Hypothalamus (tissue), 51 donors: ENCODE results near the gene HGFAC.
"Not testable (repeated sequence)": the region's sequence is repeated elsewhere in the genome, so short reads cannot be mapped to it uniquely, and the experiment has no call there.

ENCODE experiments used
- DNase-seq, 51 donors: peaks; one replicate each; lab custom pipeline; 2025; lab: John Stamatoyannopoulos, UW

HGFAC gene

GRCh38 chr4:3410401-3411135 lies 31.2 kb upstream of the HGFAC start:
- DNase-seq: no peak

DNA sequence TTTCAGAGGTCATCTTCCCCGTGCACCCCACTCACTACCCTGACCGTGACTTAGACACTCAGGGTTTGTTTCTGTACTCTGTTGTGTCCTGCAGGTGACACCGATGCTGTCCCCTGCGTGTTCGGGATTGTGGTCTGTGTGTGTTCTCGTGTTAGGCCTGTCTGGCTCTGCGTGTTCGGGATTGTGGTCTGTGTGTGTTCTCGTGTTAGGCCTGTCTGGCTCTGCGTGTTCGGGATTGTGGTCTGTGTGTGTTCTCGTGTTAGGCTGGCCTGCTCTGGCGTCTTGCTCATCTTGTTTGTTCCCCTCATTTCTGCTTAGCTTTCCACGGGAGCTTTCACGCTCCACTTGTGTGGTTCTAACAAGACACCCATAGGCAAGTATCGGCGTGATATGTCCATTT lies 30.6 kb upstream of the HGFAC start:
- not testable (repeated sequence) for DNase-seq

DNA sequence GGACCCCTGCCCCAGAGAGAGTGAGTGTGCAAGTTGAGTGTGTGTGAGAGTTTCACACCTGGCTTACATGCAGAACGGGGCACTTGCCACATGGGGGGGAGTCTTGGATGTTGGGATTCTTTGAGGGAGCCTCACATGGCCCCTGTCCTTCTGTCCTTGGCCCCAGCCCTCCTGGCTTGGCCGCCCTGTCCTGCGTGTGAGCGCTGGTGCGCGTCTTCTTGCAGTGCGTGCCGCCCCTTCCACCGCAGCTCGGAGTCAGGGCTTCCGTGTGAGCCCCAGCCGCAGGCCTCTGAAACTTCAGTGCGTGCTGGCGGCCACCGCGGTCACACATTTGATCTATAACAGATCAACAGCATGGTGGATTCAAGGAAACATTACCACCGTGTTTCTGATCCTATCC lies 30.1 kb upstream of the HGFAC start:
- DNase-seq: no peak

DNA sequence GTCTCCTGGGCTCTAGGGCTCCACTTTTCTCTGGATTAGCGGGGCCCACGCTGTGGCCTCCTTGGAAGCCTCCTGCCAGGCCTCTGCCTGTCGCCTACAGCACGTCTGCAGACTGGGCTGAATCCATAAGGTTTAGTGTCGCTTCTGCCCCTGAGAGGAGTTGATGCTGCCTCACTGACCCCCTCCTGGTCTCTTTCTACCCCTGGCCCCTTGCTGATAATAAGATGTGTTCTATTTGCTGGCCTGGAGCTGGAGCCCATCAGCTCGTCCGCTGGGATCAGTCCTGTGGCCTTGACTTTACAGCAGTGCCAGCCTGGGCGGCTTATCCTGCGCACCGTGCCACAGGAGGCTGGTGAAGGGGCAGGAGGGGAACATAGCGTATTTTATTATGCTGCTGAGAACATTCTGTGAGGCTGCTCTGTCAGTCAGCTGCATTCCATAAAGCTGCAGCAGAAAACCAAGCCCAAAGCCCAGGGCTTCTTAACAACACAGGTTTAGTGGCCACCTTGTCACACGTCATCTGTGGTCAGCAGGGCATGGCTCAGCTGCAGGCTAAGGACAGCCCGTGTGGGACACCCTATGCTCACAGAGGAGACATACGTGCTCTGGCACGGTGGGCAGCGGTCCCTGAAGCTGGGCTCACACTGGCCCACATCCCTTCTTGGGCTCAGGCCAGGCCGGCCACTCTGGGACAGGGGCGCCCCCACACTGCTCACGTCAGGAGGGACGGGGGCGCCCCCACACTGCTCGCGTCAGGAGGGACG lies 29.3 kb upstream of the HGFAC start:
- DNase-seq: no peak

DNA sequence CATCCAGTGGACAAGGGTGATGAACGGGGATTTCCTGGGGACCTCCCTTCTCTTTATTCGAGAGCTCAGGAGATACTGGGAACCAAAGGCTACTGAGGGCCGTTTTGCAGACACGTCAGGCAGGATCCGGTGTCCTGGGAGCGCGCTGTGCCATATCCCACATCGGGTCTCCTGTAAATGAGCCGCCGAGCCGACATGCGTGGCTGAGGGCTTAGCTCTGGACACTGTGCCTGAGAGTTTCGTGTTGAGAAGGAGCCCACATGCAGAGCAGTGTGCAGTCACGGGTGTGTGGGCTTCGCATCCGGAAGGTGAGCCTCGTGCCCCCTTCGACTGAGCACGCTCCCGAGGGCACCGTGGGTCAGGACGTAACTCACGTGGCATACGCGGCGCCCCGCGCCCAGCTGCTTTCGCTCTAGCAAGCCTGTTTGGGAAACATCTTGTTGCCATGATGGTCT lies 28.5 kb upstream of the HGFAC start:
- DNase-seq: no peak

- no peak for DNase-seq
Measured at GRCh38 chr4:3413675-3414420, 27.9 kb upstream of the HGFAC start.

DNA sequence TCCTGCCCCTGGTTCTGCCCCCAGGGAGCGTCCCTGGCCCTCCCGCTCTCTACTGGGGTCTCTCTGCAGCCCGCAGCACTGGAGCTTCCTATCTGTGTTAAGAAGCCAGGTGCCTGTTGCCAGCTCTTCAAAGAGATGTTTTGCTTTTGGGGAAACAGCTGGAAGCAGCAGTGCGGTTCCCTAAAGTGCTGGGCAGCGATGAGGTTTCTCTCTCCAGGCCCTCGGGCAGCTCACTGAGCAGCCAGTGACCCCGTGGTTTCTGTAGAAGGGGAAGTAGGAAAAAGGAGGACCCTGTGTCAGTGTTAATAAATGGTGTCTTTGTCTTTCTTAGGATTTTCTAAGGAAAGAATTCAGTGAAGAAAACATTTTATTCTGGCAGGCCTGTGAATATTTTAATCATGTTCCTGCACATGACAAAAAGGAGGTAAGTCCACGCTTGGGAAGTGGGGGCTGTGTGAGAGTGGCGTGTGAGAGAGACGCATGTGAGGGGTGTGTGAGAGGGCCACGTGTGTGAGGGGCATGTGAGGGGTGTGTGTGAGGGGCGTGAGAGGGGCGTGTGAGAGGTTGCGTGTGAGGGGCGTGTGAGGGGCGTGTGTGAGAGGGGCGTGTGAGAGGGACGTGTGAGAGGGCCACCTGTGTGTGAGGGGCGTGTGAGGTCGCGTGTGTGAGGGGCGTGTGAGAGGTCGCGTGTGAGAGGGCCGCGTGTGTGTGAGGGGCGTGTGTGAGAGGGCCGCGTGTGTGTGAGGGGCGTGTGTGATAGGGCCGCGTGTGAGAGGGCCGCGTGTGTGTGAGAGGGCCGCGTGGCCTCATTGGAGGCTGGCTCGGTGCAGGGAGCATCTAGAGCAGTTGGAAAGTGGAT lies 27.1 kb upstream of the HGFAC start:
- DNase-seq: peak in 6 of 51 donors; percentile 16 to 42 (median 23)

GRCh38 chr4:3415471-3416141 lies 26.2 kb upstream of the HGFAC start:
- peak in 3 of 51 donors; percentile 17 to 23 (median 19) for DNase-seq

GRCh38 chr4:3416270-3416669 lies 25.5 kb upstream of the HGFAC start:
- DNase-seq: no peak

DNA sequence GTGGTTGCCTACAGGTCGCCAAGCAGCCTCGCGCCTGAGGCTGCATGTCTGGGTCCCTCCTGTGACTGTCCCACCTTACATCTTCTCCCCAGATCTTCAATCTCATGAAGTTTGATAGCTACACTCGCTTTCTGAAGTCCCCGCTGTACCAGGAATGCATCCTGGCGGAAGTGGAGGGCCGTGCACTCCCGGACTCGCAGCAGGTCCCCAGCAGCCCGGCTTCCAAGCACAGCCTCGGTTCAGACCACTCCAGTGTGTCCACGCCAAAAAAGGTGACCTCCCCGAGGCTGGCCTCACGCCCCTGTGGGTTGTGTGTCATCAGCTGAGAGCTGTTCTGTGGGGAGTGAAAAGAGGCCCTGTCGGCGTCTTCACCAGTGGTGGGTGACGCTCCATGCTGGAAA lies 24.9 kb upstream of the HGFAC start:
- no peak for DNase-seq

GRCh38 chr4:3417448-3417847 lies 24.3 kb upstream of the HGFAC start:
- no peak for DNase-seq

GRCh38 chr4:3418029-3418762 lies 23.6 kb upstream of the HGFAC start:
- DNase-seq: no peak

DNA sequence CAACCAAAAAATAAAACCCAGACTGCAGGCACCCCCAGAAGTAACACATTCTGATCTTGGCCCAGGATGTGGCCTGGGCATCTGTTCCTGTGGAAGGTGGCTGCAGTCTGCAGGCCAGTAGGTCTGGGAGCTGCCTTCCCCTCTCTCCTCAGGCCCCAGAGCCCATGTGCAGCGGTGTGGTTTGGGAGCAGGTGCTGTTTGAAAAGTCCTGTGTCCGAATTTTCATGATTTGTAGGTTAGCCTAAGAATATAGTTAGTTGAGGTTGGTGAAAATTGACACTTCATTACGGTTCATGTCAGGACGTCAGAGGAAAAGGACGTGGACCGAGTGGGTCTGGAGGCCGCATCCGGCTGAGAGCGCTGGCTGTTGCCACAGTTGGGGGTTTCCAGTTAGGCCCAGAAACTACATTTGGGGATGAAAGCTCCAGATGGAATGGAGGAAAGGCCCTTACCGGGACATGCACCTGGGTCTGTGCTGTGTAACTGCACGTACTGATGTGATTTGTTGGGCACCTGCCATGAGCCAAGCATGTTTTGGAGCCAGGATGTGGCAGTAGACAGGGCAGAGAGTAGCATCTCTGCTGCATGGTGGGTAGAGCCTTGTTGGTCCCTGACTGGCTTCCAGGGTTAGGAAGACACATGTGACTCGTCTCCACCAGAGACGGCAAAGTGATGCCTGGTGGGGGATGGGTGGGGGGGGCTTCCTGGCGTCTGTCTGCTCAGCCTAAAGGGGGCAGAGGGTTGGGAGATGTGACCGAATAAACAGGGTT lies 21.7 kb upstream of the HGFAC start:
- DNase-seq: no peak

GRCh38 chr4:3420606-3420955 lies 21.2 kb upstream of the HGFAC start:
- no peak for DNase-seq

DNA sequence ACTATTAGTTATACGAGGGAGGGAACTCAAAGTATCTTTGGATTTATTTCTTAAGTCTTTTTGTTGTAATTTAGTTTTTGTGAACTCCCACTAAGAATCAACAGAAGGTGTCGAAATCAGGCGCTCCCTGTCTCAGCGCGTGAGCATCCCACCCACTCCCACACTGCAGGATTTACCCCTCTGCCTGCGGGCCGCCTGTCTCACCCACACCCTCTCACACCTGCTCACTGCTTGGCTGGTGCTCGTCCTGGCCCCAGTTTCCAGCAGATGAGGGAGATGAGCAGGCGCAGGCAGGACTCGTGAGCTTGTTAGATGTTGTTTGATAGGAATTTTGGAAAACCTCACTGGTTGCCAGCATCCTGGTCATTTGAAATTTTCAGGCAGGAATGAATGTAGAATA lies 20.8 kb upstream of the HGFAC start:
- DNase-seq: peak in 1 of 51 donors; percentile 39

- DNase-seq: no peak
Measured at GRCh38 chr4:3421470-3421869, 20.3 kb upstream of the HGFAC start.

GRCh38 chr4:3422241-3422801 lies 19.4 kb upstream of the HGFAC start:
- no peak for DNase-seq

DNA sequence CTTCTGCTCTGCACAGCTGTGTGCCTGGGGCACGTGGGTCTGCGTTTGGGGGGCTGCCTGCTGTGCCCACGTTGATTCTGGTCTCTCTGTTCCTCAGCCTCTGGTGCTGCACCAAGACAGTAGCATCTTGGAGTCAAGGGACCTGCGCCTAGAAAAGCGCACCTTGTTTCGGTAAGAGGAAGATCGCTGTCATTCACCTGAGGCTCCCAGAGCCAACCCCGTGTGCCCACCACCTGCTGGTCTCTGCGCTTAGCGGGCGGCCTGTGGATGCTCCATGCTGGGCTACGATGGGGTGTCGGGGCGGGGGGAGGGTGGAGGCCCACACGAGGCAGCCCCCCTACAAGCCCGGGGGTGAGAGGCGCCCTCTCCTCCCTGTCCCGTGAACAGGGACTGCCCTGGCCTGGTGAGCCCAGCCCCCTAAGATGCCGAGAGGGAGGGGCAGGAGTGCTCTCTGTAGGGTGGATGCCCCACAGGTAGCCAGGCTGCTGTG lies 18.9 kb upstream of the HGFAC start:
- DNase-seq: no peak
